Measurements from ENCODE around the gene KLHL4. TPM values are rescaled to one million over a fixed set of nuclear protein-coding genes. Genes with fewer than 3 reads are reported as not detected.
"Not testable (repeated sequence)": the region's sequence is repeated elsewhere in the genome, so short reads cannot be mapped to it uniquely, and the experiment has no call there.

Gene KLHL4
- total and polyA plus RNA-seq, 2 donors from 2014 or later, result 0.49 to 2.1 TPM

DNA sequence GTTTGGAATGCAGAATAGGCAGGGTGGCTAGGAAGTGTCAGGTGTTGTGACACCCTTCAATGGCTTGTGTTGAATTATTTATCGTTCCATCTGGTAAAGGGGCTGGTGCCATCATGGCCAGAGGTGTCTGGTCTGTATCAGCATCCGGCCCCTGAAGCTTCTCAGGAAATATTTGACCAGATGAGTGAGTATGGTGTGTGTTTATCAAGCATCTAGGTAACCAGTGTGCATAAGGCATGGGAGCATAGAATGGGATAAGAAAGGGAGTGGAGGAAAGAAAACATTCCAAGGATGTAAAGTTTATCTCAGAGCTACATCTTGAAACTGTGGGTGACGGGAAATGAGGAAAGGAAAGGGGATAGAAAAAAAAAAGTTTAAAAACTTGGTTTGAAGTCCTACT lies 109.4 kb downstream of the KLHL4 start:
- no peak for DNase-seq
- H3K4me1 ChIP-seq (ENCODE audit: control insufficient read depth in 2 of 3, insufficient read depth in 2 of 3, low read depth in 1 of 3, low read length in 3 of 3), result no peaks in the 10 kb centered on the region
- no peaks in the 10 kb centered on the region for H3K9me3 ChIP-seq (ENCODE audit: control insufficient read depth in 2 of 3, insufficient read depth in 1 of 3, low read length in 3 of 3)
- TF ChIP-seq, protein P1, sequence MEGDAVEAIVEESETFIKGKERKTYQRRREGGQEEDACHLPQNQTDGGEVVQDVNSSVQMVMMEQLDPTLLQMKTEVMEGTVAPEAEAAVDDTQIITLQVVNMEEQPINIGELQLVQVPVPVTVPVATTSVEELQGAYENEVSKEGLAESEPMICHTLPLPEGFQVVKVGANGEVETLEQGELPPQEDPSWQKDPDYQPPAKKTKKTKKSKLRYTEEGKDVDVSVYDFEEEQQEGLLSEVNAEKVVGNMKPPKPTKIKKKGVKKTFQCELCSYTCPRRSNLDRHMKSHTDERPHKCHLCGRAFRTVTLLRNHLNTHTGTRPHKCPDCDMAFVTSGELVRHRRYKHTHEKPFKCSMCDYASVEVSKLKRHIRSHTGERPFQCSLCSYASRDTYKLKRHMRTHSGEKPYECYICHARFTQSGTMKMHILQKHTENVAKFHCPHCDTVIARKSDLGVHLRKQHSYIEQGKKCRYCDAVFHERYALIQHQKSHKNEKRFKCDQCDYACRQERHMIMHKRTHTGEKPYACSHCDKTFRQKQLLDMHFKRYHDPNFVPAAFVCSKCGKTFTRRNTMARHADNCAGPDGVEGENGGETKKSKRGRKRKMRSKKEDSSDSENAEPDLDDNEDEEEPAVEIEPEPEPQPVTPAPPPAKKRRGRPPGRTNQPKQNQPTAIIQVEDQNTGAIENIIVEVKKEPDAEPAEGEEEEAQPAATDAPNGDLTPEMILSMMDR (IDR thresholded peaks at IDR 0.05; ENCODE audit: borderline replicate concordance, extremely low read depth, insufficient read depth), result no peak
- no peaks in the 10 kb centered on the region for H3K27me3 ChIP-seq (ENCODE audit: control insufficient read depth, insufficient read depth, low read length)
- FAIRE-seq, result no peak
- H3K9ac ChIP-seq (ENCODE audit: low read length in 3 of 3), result no peak overlapping the region
- no peak overlapping the region for H3K27ac ChIP-seq (ENCODE audit: low read depth in 2 of 2, low read length in 2 of 2)
- H3K36me3 ChIP-seq (ENCODE audit: control insufficient read depth in 2 of 3, insufficient read depth in 3 of 3, low read length in 3 of 3), result no peaks in the 10 kb centered on the region
- H3K4me3 ChIP-seq (ENCODE audit: low read length in 3 of 3), result no peak overlapping the region
- intact Hi-C loops (cut with DNase I), result no loop called here

- intact Hi-C loops (cut with DNase I), result no loop called here
- DNase-seq (no peak), FAIRE-seq (no peak)
- Histone ChIP-seq H3K36me3 (ENCODE audit: control insufficient read depth in 2 of 3, insufficient read depth in 3 of 3, low read length in 3 of 3) (no peaks in the 10 kb centered on the region), H3K4me3 (ENCODE audit: low read length in 3 of 3) (no peak overlapping the region), H3K27me3 (ENCODE audit: control insufficient read depth, insufficient read depth, low read length) (no peaks in the 10 kb centered on the region), H3K27ac (ENCODE audit: low read depth in 2 of 2, low read length in 2 of 2) (no peak overlapping the region), H3K9me3 (ENCODE audit: control insufficient read depth in 2 of 3, insufficient read depth in 1 of 3, low read length in 3 of 3) (no peaks in the 10 kb centered on the region), H3K9ac (ENCODE audit: low read length in 3 of 3) (no peak overlapping the region), H3K4me1 (ENCODE audit: control insufficient read depth in 2 of 3, insufficient read depth in 2 of 3, low read depth in 1 of 3, low read length in 3 of 3) (no peaks in the 10 kb centered on the region)
- TF ChIP-seq, protein P1 (IDR thresholded peaks at IDR 0.05; ENCODE audit: borderline replicate concordance, extremely low read depth, insufficient read depth), result no peak
Measured at GRCh38 chrX:87634361-87634760, 116.8 kb downstream of the KLHL4 start.

DNA sequence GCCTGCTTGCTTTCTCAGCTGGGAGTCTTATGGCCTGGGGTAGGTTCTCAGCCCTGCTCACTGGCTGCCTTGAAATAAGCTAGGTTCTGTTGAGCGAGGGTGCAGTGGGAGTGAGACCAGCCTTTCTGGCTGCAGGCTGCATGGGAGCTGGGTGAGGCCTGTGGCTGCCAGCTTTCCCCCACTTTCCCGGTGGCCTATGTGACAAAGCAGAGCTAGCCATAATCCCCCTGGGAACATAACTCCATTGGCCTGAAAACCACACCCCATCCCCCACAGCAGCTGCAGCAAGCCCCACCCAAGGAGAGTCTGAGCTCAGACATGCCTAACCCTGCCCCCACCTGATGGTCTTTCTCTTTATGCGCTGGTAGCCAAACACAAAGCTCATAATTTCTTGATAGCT lies 118.9 kb downstream of the KLHL4 start:
- intact Hi-C loops (cut with DNase I), result no loop called here
- Histone ChIP-seq H3K4me1 (ENCODE audit: control insufficient read depth in 2 of 3, insufficient read depth in 2 of 3, low read depth in 1 of 3, low read length in 3 of 3) (no peaks in the 10 kb centered on the region), H3K36me3 (ENCODE audit: control insufficient read depth in 2 of 3, insufficient read depth in 3 of 3, low read length in 3 of 3) (no peaks in the 10 kb centered on the region), H3K9ac (ENCODE audit: low read length in 3 of 3) (no peak overlapping the region), H3K27ac (ENCODE audit: low read depth in 2 of 2, low read length in 2 of 2) (no peak overlapping the region), H3K27me3 (ENCODE audit: control insufficient read depth, insufficient read depth, low read length) (no peaks in the 10 kb centered on the region), H3K4me3 (ENCODE audit: low read length in 3 of 3) (no peak overlapping the region), H3K9me3 (ENCODE audit: control insufficient read depth in 2 of 3, insufficient read depth in 1 of 3, low read length in 3 of 3) (no peaks in the 10 kb centered on the region)
- TF ChIP-seq, protein P1 (IDR thresholded peaks at IDR 0.05; ENCODE audit: borderline replicate concordance, extremely low read depth, insufficient read depth), result no peak
- FAIRE-seq, result no peak
- peak in 1 of 5 donors; percentile 27 for DNase-seq

DNA sequence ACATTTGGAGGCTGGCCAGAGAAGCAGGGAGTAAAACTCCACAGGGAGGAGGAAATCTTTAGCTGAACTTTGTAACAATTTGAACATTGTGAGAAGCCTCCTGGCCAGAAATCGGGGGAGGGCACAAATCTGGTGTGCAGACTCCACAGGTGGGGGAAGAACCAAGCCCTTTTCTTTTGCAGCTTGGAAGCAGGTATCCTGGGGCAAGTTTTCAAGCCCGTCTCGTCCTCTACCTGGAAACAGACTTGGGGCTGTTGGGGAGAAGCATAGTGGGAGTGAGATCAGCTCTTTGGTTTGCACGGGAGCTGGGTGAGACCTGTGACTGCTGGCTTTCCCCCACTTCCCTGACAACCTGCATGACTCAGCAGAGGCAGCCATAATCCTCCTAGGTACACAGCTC lies 123.8 kb downstream of the KLHL4 start:
- H3K27me3 ChIP-seq (ENCODE audit: control insufficient read depth, insufficient read depth, low read length); H3K9me3 ChIP-seq (ENCODE audit: control insufficient read depth in 2 of 3, insufficient read depth in 1 of 3, low read length in 3 of 3); H3K27ac ChIP-seq (ENCODE audit: low read depth in 2 of 2, low read length in 2 of 2); FAIRE-seq; H3K4me1 ChIP-seq (ENCODE audit: control insufficient read depth in 2 of 3, insufficient read depth in 2 of 3, low read depth in 1 of 3, low read length in 3 of 3); H3K36me3 ChIP-seq (ENCODE audit: control insufficient read depth in 2 of 3, insufficient read depth in 3 of 3, low read length in 3 of 3); intact Hi-C loops (cut with DNase I); H3K4me3 ChIP-seq (ENCODE audit: low read length in 3 of 3); H3K9ac ChIP-seq (ENCODE audit: low read length in 3 of 3): not testable (repeated sequence)
- DNase-seq, result peak in 1 of 5 donors; percentile 29

Measured in kidney (tissue), 14 donors.